GM19035 (cell line): ENCODE measurements around the gene FBXL13.
"Not testable (repeated sequence)": the region's sequence is repeated elsewhere in the genome, so short reads cannot be mapped to it uniquely, and the experiment has no call there.

Experiments
- ATAC-seq: cut with Tn5 transposase; IDR thresholded peaks from one replicate; pipeline ENCODE4 v1.9.1; 2021; ENCODE audit not compliant: unreplicated experiment

Gene FBXL13

DNA sequence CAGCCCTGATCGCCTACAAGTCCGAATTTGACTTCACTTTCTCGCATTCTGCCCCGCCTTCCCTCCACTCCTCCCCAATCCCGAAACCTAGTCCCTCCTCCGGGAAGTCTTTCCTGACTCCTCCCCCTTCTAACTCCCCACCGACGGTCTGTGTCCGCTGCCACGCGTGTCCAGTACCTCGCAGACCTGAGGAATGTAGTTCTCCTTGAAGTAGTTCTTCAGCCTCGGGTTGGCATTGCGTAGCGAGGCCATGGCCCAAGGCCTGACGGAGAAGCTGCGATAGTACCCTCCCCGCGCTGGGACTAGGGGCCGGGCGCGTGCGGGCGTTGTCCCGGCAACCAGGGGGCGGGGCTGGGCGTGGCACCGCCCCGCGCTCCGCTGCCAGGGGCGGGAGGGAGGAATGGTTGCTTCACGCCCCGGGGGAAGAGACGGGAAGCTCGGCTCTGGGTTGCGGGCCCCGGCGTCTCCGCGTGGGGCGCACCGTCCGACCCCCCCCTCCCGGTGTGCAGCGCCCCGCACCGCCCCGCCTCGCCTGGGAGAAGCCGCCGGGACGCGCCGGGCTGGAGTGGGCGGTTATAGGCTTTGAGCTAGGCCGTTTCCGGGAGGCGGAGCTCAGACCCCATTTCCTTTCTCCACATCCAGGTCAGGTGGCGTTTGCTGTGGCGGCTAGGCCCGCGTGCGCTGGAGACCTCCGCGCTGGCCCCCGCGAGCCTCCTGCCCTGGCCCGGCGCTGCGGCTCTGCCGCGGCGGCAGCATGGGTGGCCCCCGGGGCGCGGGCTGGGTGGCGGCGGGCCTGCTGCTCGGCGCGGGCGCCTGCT is at the start of gene FBXL13, which contains the start of gene ARMC10:
Gene FBXL13 (minus strand): TSS at position 278 of the 818 bp plus-strand sequence.
Gene ARMC10 (plus strand): TSS at position 622 of the 818 bp plus-strand sequence. CDS start 133 bp downstream, at position 755.
- ATAC-seq = peak; percentile 93

DNA sequence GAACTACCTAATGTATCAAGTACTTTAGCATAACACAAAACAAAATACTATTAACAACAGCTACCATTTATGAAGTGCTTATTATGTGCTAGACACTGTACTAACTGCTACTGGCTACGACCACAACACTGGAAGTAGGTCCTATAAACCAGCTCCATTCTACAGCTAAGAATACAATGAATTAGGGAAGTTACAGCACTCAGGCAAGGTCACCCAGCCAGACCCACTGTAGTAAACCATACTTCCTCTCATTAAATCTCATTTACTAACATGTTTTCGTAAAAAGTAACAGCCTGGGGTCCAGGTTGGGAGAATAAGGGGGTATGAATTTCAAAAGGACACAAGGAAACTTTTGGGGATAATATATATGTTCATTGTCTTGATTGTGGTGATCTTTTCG is 48.9 kb upstream of the FBXL13 start:
- no peak for ATAC-seq

DNA sequence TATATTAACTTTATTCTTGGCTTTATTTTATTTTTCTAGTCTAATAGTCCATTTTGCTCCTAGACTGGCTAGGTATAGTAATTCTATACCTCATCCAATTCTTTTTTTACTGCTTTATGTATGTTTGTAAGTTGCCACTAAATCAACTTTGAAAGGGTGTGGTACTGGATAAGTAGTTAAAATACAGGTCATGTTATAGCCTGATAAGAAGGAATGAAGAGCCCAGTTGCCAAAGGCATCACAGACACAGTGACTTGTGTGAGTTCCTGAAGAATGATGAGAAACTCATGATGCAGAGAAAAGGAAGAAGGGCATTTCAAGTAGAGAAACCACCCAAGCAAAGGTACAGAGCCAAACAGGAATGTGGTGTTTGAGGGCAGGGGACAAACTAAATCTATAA is 47.0 kb upstream of the FBXL13 start:
- no peak for ATAC-seq

DNA sequence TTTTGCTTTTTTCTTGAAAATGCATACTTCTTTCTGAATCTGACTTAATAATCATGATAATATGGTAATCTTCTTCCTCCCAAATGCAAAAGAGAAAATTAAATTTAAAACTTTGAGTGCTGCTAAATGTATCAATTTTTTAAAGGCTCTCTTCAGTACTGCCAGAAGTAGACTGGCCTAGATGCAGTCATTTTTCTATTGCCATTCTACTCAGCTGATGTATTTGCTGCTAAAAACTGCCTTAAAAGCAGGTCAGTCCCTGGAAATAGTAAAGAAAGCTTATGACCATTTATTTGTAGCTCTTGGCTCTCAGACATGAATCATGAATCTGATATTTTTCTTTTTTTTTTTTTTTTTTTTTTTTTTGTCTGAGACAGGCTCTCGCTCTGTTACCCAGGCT is 45.8 kb upstream of the FBXL13 start:
- no peak for ATAC-seq

GRCh38 chr7:103119791-103120291 is 45.2 kb upstream of the FBXL13 start:
- no peak for ATAC-seq

DNA sequence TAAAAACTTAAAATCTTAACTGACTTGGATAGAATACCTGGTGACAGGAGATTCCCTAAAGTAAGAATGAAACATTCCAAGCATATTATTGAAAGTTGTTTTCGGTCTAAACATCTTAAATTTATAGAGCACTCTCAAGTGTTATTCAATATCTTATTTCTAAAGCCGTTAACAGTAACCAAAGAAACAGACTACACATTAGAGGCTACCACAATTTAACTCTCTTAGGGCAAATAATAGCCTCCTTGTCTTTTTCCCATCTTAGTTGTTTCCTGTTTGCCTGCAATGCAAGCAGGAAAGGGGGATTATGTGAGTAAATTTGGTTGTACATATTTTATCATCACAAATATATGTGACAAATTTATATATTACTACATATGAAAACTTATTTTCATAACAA is 42.9 kb upstream of the FBXL13 start:
- ATAC-seq = no peak

DNA sequence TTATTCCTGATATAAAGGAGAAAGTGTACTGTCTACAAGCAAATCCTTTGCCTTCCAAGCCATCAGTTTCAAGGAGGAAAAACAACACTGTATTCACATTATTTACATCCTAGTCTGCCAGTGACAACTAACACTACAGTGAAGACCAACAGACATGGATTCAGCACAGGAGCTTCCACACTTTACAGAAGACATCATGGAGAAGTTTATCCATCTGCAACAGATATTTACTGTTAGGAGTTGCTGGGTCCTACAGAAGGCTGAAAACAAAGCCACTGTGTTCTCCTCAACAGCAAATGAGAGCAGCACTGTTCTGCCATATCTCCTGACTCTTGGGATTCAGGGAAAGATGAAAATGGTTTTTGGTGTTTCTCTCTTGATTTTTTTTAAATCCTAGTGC is 42.4 kb upstream of the FBXL13 start:
- no peak for ATAC-seq

GRCh38 chr7:103116511-103116910 is 41.9 kb upstream of the FBXL13 start:
- no peak for ATAC-seq

- ATAC-seq = no peak
Observed at GRCh38 chr7:103115771-103116170, 41.2 kb upstream of the FBXL13 start.

GRCh38 chr7:103114576-103115008 is 40.0 kb upstream of the FBXL13 start:
- no peak for ATAC-seq

DNA sequence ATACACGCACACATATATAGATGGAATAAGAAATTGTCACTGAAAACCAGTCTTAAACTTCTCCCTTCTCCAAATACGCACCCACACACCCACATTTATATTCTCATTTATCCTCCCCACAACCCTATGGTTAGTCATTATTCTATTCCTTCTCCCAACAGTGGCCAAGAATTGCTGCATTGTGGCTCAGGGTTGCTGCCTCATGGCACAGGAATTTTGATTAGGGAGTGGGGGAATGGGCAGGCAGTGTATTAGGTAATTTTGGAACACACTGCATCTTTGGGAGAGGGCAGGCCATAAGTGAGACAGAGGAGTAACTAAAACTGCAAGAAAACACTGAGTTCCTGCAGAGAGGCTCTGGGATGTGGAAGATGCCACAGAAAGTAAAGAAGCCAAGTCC is 38.6 kb upstream of the FBXL13 start:
- ATAC-seq = no peak

- ATAC-seq = not testable (repeated sequence)
Observed at GRCh38 chr7:103106703-103107070, 32.1 kb upstream of the FBXL13 start.

DNA sequence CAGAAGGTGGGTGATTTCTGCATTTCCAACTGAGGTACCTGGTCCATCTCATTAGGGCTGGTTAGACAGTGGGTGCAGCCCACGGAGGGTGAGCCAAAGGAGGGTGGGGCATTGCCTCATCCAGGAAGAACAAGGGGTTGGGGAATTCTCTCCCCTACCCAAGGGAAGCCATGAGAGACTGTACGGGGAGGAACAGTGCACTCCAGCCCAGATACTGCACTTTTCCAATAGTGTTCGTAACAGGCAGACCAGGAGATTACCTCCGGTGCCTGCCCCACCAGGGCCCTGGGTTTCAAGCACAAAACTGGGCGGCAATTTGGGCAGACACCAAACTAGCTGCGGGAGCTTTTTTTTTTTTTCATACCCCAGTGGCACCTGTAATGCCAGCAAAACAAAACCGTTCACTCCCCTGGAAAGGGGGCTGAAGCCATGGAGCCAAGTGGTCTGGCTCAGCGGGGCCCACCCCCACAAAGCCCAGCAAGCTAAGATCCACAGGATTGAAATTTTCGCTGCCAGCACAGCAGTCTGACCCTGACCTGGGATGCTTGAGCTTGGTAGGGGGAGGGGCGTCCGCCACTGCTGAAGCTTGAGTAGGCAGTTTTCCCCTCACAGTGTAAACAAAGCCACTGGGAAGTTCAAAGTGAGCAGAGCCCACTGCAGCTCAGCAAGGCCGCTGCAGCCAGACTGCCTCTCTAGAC is 31.6 kb upstream of the FBXL13 start:
- no peak for ATAC-seq

GRCh38 chr7:103101543-103101942 is 26.9 kb upstream of the FBXL13 start:
- ATAC-seq = no peak

- ATAC-seq = no peak
Observed at GRCh38 chr7:103100348-103100747, 25.8 kb upstream of the FBXL13 start.

GRCh38 chr7:103097041-103097440 is 22.4 kb upstream of the FBXL13 start:
- no peak for ATAC-seq

- ATAC-seq = not testable (repeated sequence)
Observed at GRCh38 chr7:103095558-103095957, 21.0 kb upstream of the FBXL13 start.

DNA sequence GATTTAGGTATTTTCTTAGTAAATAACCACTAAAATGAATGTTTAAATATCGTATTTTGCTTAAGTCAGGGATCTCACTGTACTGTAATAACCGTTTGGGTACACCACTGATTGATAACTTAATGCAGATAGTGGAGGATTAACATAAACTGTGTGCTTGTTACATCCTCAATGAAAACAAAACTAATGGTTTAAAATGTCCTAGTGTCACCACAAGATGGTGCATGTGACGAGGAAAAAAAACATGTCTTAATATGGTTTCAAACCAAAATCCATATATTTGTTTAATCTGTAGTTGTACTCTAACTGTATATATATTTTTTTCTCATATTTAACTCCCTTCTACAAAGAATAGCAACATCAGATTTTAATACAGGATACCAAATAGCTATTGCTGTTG is 19.5 kb upstream of the FBXL13 start:
- no peak for ATAC-seq

DNA sequence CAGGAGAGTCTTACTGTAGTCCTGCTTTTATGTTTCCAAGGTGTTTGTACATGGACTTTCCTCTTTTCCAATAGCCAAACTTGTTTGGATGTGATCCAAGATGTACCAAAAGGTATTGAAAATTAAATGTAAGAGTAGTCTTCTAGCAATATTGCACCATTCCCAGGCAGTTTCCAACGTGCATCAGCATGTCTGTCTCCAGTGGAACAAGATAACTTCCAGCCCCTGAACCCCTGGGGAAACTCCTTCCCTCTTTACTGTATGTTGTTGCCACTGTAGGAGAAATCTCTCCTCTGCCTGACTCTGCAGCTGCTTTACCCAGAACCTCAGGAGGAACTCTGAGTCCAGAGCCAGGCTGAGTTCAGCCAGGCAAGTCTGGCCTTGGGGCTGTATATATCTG is 18.8 kb upstream of the FBXL13 start:
- ATAC-seq = no peak

DNA sequence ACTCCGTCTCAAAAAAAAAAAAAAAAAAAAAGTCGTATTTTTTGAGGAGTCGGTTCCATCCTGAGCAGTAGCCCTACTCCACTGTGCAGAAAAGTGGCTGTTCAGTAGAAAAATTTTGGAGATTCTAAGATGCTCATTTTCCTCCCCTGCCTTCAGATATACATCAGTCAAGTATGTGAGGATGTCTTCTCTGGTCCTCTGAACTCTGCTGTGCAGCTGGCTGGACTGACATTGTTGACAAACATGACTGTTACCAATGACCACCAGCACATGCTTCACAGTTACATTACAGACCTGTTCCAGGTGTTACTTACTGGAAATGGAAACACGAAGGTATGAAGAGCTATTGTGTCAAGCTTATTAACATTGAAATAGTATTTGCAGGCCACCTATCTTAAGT is 17.7 kb upstream of the FBXL13 start:
- ATAC-seq = not testable (repeated sequence)

DNA sequence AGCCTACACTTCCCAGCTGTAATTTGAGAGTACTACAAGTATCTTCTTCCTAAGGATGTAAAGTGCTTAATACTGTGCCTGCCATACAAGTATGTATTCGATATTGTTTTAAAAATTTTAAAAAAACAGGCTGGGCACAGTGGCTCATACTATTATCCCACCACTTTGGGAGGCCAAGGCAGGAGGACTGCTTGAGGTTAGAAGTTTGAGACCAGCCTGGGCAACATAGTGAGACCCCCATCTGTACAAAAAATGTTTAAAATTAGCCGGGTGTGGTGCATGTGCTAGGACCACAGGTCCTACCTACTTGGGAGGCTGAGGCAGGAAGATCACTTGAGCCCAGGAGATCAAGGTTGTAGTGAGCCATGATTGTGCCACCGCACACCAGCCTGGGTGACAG is 8.6 kb upstream of the FBXL13 start:
- ATAC-seq = no peak

DNA sequence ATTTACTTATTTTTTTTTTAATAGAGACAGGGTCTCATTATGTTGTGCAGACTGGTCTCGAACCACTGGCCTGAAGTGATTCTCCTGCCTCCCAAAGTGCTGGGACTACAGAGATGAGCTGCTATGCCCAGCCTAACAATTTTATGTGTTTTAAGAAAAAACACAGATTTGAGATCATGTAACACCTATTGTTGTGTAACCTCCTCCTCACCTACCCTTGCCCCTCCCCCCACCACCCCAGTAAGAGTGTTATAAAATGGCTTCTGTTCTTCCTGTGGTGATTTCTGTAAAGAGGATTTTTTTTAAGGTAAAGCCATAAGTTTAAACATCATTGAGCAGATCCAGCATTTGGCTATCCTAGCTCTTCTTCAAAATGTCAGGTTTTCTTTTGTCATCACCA is 7.9 kb upstream of the FBXL13 start:
- ATAC-seq = no peak
